Measurements from ENCODE around the gene DPM3.

- TF ChIP-seq EP300 (IDR thresholded peaks at IDR 0.05): no peak
- no peak for TF ChIP-seq CTCF (IDR thresholded peaks at IDR 0.05)
Observed at GRCh38 chr1:155105604-155106011, 34.7 kb downstream of the DPM3 start.
